GM19023 (cell line): ENCODE results near the gene SOX2.

Source experiments
- ATAC-seq: cut with Tn5 transposase; IDR thresholded peaks from one replicate; pipeline ENCODE4 v1.9.1; 2021; ENCODE audit warnings: mild to moderate bottlenecking, moderate library complexity; ENCODE audit not compliant: unreplicated experiment

SOX2 gene

GRCh38 chr3:181704421-181705085, 7.2 kb upstream of the SOX2 start:
- ATAC-seq = no peak

- no peak for ATAC-seq
Observed at GRCh38 chr3:181705086-181705480, 6.6 kb upstream of the SOX2 start.

GRCh38 chr3:181707980-181708379, 3.7 kb upstream of the SOX2 start:
- no peak for ATAC-seq

GRCh38 chr3:181709537-181710279, 2.0 kb upstream of the SOX2 start:
- ATAC-seq = peak; percentile 55

GRCh38 chr3:181710345-181711291, 1.1 kb upstream of the SOX2 start:
- no peak for ATAC-seq

GRCh38 chr3:181712226-181712552, 464 bp downstream of the SOX2 start:
- no peak for ATAC-seq

GRCh38 chr3:181712553-181713279, 991 bp downstream of the SOX2 start:
- no peak for ATAC-seq

- no peak for ATAC-seq
Observed at GRCh38 chr3:181713280-181713647, 1.5 kb downstream of the SOX2 start.

GRCh38 chr3:181713676-181714612, 2.2 kb downstream of the SOX2 start:
- no peak for ATAC-seq

GRCh38 chr3:181715571-181716340, 4.0 kb downstream of the SOX2 start:
- no peak for ATAC-seq

GRCh38 chr3:181716966-181717365, 5.2 kb downstream of the SOX2 start:
- no peak for ATAC-seq

GRCh38 chr3:181717549-181718171, 5.9 kb downstream of the SOX2 start:
- ATAC-seq = no peak

GRCh38 chr3:181718369-181718768, 6.6 kb downstream of the SOX2 start:
- ATAC-seq = no peak

GRCh38 chr3:181718987-181719911, 7.5 kb downstream of the SOX2 start:
- ATAC-seq = no peak

- ATAC-seq = no peak
Observed at GRCh38 chr3:181719991-181720680, 8.4 kb downstream of the SOX2 start.

- ATAC-seq = no peak
Observed at GRCh38 chr3:181721046-181721875, 9.5 kb downstream of the SOX2 start.
